ENCODE data around the gene NFE2L2. TPM values are rescaled to one million over a fixed set of nuclear protein-coding genes. Genes with fewer than 3 reads are reported as not detected.

The NFE2L2 gene
- total and polyA plus RNA-seq, 12 donors: 26.4 to 67.9 (median 54.9) TPM

DNA sequence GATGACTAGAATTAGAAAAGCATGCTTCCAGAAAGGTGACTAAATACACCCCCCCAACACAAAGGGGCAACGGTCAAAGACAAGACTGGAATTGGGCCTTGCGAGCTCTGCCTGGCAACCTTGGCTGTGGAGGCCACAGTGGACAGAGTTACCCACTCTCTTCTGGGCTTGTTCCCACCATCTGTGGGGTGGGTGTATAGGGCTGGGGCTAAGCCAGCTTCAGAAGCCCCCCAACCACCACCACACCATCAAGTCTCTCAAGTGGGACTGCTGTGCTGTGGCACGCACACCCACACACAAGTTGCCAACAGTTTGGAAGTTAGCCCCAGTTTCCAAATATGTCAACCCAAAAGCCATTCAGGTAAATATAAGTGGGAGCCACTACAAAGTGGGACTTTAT lies 7.8 kb downstream of the NFE2L2 start:
- peak overlapping the region in 1 of 10 donors; percentile 2 for H3K4me3 ChIP-seq
- 29 to 38% methylated on average over 3 of the region's 3 CpGs for WGBS, 2 donors
- H3K4me1 ChIP-seq: peaks cover 14 to 99% (median 95%) of the 10 kb centered on the region in 9 donors

DNA sequence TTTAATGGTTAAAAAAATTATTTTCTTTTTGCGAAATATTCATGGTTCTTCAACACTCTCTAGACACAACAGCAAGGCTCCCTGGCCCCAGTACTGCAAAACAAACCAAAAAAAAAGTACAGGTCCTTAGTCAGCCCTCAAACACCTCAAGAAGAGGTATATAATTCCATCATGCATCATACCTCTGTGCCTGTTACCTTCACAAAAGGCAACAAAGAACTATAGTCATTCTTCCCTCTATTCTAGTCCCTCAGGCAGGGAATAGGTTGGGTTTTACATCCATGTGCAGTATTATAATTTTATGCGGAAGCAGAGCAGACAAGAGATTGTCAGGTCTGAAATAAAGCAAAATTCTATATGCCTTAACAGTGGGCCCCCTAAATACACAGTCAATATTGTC lies 8.5 kb downstream of the NFE2L2 start:
- TF ChIP-seq, protein P1, sequence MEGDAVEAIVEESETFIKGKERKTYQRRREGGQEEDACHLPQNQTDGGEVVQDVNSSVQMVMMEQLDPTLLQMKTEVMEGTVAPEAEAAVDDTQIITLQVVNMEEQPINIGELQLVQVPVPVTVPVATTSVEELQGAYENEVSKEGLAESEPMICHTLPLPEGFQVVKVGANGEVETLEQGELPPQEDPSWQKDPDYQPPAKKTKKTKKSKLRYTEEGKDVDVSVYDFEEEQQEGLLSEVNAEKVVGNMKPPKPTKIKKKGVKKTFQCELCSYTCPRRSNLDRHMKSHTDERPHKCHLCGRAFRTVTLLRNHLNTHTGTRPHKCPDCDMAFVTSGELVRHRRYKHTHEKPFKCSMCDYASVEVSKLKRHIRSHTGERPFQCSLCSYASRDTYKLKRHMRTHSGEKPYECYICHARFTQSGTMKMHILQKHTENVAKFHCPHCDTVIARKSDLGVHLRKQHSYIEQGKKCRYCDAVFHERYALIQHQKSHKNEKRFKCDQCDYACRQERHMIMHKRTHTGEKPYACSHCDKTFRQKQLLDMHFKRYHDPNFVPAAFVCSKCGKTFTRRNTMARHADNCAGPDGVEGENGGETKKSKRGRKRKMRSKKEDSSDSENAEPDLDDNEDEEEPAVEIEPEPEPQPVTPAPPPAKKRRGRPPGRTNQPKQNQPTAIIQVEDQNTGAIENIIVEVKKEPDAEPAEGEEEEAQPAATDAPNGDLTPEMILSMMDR (IDR thresholded peaks at IDR 0.05): no peak
- intact Hi-C loops (cut with DNase I): no loop called here
- H3K27me3 ChIP-seq: no peaks in the 10 kb centered on the region

More for the DNA sequence above, 7.8 kb downstream of the NFE2L2 start:
- intact Hi-C loops (cut with DNase I): no loop called here
- peaks cover 0 to 5% (median 0%) of the 10 kb centered on the region in 11 donors for H3K9me3 ChIP-seq
- TF ChIP-seq, protein P1 (IDR thresholded peaks at IDR 0.05): no peak
- DNase-seq (no peak), ATAC-seq (peak in 1 of 8 donors; percentile 37)
- no peaks in the 10 kb centered on the region for H3K27me3 ChIP-seq
- peaks cover 0 to 38% (median 0%) of the 10 kb centered on the region in 9 donors for H3K36me3 ChIP-seq
- peak overlapping the region in 4 of 10 donors; percentile 27 to 45 (median 36) for H3K27ac ChIP-seq

DNA sequence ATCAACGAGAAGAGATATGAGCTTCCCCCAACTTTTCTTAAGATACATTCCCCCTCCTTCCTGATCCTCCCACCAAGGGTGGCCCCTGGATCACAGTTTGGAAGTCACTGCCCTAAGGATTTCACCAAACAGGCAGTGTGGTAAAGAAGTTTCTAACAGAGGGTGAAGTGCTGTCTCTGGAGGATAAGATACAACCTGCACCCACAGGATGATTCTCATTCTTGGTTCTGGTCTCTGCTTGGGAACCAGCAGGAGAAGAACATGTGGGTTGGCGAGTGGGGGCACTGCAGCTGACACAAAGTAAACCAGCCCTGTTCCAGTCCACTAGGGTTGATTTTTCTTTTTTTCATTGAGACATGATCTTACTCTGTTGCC lies 9.3 kb downstream of the NFE2L2 start:
- no peak overlapping the region for H3K4me3 ChIP-seq
- H3K27ac ChIP-seq: peak overlapping the region in 2 of 10 donors; percentile 7 to 29
- DNase-seq (no peak), ATAC-seq (no peak)
- intact Hi-C loops (cut with DNase I): no loop called here
- H3K9me3 ChIP-seq: peaks cover 0 to 5% (median 0%) of the 10 kb centered on the region in 11 donors
- TF ChIP-seq, protein P1 (IDR thresholded peaks at IDR 0.05): no peak
- 54 to 63% methylated on average over 2 of the region's 2 CpGs for WGBS, 2 donors
- no peaks in the 10 kb centered on the region for H3K27me3 ChIP-seq
- H3K4me1 ChIP-seq: peaks cover 20 to 99% (median 95%) of the 10 kb centered on the region in 9 donors
- H3K36me3 ChIP-seq: peaks cover 0 to 42% (median 0%) of the 10 kb centered on the region in 9 donors

More for the DNA sequence above, 8.5 kb downstream of the NFE2L2 start:
- Histone ChIP-seq H3K36me3 (peaks cover 0 to 38% (median 0%) of the 10 kb centered on the region in 9 donors), H3K4me1 (peaks cover 19 to 99% (median 95%) of the 10 kb centered on the region in 9 donors), H3K27ac (peak overlapping the region in 2 of 10 donors; percentile 7 to 29), H3K9me3 (peaks cover 0 to 5% (median 0%) of the 10 kb centered on the region in 11 donors), H3K4me3 (no peak overlapping the region)
- WGBS, 2 donors: 82 to 84% methylated on average over 2 of the region's 2 CpGs
- DNase-seq (no peak), ATAC-seq (no peak)

DNA sequence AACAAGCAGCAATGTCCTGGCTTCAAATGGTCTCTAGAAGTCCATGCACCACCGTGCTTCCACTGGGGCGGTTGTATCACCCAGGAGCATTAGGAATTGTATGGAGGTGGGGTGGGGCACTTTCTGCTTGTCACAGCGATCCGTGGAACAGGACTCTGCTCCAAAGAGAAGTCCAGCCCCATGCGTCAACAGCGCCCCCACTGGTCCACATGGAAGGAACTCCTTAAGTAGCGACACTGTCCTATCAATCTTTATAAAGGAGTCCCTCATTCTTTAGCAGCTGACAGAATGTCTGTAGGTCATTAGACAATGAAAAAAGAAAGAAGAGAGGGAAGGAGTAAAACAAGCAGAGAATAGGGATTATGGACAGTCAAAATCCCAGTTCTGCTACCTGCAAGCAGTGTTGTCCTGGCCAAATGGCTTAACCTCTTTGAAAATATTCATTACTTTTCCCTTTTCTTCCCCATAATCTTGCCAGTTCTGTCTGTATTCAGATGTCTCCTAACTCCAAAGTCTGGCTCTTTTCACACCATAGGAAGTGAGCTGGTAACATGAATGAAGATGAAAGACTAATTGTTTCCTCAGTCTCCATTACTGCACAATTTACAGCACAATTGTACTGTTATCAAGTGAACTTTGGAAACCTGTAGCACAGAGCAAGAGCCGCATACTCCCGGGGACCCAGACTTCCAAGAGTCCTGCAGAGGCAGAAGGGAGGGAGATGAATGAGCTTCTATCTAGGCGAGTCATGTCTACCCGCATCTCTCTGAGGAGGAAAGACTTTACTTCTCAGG lies 9.9 kb downstream of the NFE2L2 start:
- Histone ChIP-seq H3K27me3 (no peaks in the 10 kb centered on the region), H3K27ac (peak overlapping the region in 2 of 10 donors; percentile 7 to 29), H3K4me3 (no peak overlapping the region), H3K9me3 (peaks cover 0 to 5% (median 0%) of the 10 kb centered on the region in 11 donors), H3K4me1 (peaks cover 20 to 99% (median 95%) of the 10 kb centered on the region in 9 donors), H3K36me3 (peaks cover 0 to 45% (median 0%) of the 10 kb centered on the region in 9 donors)
- peak in 1 of 2 donors; percentile 31 for DNase-seq
- intact Hi-C loops (cut with DNase I): no loop called here
- TF ChIP-seq, protein P1 (IDR thresholded peaks at IDR 0.05): peak in 7 of 9 donors; percentile 27 to 47 (median 38)
- 50 to 54% methylated on average over 11 of the region's 11 CpGs for WGBS, 2 donors
- ATAC-seq: peak in 1 of 8 donors; percentile 28

Measured in heart right ventricle (tissue), 16 donors.